Occipital lobe (tissue), 2 donors: Measurements from ENCODE around the gene USP6NL. TPM values are rescaled to one million over a fixed set of nuclear protein-coding genes. Genes with fewer than 3 reads are reported as not detected.
"Not testable (repeated sequence)": the region's sequence is repeated elsewhere in the genome, so short reads cannot be mapped to it uniquely, and the experiment has no call there.

ENCODE experiments used
- DNase-seq: peaks from one replicate; lab custom pipeline; 2025; lab: John Stamatoyannopoulos, UW
- total RNA-seq: library from RNA; depleted of rRNA; stranded (reverse); fragments of >200 nt; gene quantifications from one replicate; pipeline ENCODE4 v1.2.3, GENCODE V29; 2014

USP6NL gene
- total RNA-seq, 1 donor from 2014 or later, result 40.2 TPM

DNA sequence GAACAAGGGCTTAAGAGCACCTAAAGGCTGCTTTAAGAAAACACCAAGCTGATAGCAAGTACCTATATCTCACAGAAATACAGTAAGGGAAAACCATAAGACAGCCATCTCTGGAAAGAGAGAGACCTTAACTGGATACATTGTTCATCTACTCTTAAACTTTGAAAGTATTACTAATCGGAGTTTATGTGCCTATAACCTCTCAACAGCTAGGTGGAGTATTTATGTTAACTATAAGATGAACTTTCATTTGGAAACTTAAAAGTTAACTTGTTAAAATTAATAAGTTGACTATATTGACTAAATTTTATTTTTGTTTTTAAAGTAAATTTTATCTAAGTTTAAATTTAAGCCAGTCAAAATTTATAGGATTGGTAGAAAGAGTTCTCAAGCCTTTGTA, 90.6 kb downstream of the USP6NL start:
- DNase-seq, result no peak

- no peak for DNase-seq
Measured at GRCh38 chr10:11517150-11517549, 94.3 kb downstream of the USP6NL start.

- DNase-seq, result no peak
Measured at GRCh38 chr10:11516431-11516746, 95.1 kb downstream of the USP6NL start.

DNA sequence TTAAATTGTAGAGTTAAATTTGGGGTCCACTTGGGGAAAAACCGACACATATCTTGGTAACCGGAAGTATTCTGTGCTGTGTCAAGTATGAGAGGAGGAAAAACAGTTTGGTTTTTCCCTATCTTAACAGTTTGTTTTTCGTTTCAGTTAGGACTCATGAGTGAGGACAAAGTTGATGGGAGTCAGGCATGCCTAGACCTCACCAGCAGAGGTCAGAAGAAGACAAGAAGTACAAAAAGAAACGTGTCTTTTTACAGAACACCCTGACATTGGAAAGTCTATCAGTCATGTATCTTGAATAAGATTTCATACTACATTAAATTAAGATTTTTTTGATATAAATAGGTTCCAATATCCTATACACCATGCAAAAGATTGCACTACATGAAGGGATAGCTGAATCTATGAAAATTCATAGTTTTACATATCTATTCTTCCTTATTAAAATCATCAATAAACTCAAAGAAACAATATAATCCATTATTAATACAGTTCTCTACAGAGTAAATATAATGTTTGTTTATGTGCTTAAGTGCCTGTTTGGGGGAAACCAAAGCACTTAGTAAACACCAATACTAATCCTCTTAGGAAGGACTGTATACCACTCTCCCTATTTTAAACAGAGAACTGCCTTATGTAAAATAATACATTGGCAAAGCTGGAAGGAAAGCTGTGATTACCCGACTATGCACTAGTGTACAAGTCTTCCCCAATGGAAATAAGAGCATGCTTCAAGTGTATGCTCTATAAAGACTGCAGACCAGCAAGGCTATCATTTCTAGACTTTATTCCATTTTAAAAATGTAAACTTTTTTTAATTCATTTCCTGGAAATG, 95.6 kb downstream of the USP6NL start:
- no peak for DNase-seq

GRCh38 chr10:11513727-11514126, 97.7 kb downstream of the USP6NL start:
- no peak for DNase-seq

GRCh38 chr10:11512596-11512995, 98.9 kb downstream of the USP6NL start:
- no peak for DNase-seq

DNA sequence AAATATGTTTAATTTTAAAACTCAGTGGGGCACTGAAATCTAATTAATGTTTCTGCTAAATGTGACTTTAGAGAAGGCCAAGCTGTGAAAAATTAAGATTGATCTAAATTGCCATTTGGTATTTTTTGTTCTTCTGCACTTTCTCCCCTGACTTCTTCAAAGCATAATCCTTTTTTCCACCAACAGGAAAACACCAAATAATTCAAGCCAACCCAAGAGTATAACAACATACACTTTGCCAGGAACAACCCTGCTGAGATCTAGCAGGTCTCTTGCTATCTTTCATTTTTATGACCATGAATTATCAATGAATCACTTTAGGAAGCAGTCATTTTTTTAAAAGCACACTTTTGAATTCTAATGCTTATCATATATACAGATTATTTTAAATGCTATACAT, 100.1 kb downstream of the USP6NL start:
- no peak for DNase-seq

DNA sequence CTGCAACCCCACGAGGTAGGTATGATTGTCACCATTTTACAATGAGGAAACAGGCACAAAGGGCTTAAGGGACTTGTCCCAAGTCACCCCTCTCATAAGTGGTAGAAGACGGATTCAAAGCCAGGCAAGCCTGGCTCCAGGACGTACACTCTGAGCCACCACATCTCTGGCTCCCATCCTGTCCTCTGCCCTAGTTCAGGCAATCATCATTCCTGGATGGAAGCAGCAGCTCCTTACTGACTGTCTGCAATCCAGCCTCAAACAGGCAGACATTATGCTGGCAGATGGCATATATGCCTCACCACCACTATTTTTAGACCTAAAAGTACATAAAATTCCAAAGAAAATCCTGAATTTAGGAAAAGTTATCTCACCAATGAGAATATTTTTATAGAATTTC, 100.7 kb downstream of the USP6NL start:
- peak; percentile 12 for DNase-seq

DNA sequence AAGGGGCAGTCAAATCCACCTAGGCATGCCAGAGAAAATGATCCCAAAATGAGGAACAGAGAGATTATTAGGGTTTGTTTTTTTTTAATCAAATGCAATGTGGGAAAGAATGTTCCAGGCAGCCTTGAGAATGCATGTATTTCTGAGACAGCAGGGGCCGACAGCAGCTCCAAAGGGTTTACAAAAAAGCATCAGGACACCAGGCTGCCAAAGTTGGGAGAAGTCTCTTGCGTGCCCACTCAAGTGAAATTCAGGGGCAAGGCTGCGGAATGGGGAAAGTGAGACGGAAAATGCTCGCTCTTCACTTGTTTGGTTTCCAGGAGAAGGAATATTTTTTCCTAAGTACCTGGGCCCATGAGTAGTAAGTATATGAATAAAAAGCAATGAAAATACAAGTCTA, 101.2 kb downstream of the USP6NL start:
- DNase-seq, result no peak

DNA sequence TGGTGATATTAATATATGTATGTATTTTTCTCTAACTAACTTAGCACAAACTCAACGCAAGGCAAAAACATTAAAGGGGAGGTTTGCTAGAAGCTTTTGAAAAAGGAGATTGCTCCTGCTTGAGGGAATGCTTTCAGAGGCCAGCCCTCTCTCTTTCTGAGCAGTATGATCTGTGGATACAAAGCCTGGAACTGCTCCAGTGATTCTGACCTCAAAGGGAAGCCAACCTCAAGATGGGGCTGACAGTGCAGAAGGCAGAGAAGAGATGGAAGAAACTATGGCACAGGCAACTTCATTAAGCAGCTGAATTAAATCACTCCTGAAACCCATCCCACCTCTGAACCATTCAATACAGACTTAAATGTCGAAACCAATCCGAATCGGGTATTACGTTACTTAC, 102.4 kb downstream of the USP6NL start:
- no peak for DNase-seq

- no peak for DNase-seq
Measured at GRCh38 chr10:11506247-11506789, 105.1 kb downstream of the USP6NL start.

DNA sequence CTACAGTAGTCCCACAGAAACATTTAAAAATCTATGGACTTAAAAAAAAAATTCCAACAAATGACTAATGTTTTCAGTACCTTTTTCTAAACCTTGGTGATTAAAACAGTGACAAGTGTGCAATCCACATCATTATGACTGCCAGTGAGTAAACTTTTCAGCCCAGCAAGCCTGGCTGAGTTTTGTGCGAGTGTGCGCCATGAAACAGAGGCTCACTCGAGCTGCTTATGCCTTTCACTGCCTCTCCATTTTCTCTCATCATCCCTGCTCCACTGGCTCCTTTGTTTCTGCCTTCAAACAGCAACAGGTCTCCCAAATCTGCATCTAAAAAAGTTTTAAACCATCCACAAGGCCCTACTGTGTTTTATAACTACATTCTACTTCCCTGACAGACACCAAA, 105.8 kb downstream of the USP6NL start:
- no peak for DNase-seq

- no peak for DNase-seq
Measured at GRCh38 chr10:11504566-11505285, 106.7 kb downstream of the USP6NL start.

- no peak for DNase-seq
Measured at GRCh38 chr10:11501600-11501999, 109.8 kb downstream of the USP6NL start.

DNA sequence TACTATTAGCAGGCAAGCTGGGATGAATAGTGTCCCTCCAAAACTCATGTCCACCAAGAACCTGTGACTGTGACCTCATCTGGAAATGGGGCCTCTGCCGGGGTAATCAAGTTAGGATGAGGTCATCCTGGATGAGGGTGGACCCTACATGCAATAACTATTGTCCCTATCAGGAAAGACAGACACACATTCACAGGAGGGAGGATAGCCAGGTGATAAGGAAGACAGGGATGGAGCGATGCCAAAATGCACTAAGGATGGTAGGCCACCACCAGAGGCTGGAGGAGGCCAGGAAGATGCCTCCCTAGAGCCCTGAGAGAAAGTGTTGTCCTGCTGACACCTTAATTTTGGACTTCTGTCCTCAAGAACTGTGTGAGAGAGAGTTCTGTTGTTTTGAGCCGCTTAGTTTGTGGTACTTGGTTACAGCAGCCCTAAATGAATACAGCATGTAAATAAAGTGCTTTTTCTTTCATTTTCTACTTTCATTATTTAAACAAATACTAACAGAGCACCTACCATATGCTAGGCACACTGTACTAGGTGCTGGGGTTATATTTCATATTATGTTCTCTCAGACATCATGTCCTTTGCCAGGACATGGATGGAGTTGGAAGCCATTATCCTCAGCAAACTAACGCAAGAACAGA, 111.9 kb downstream of the USP6NL start:
- DNase-seq, result no peak

DNA sequence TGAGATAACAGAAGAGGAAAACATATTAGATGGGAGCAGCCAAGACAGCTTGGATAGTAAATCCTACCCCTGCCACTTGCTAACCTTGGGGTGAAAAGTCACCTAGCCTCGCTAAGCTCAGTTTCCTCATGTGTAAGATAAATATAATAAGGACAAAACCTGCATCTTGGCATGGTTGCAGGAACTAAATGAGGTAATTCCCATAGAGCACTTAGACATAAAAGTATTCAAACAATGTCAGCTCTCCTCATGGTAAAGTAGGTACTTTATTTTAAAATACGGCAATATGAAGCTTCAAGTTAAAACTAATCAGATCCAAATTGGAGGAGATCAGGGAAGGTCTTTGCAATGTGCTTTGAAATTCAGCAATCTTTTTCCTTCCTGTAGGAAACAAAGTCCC, 113.1 kb downstream of the USP6NL start:
- DNase-seq, result no peak

GRCh38 chr10:11494923-11495322, 116.5 kb downstream of the USP6NL start:
- not testable (repeated sequence) for DNase-seq

- no peak for DNase-seq
Measured at GRCh38 chr10:11493646-11494045, 117.8 kb downstream of the USP6NL start.

- DNase-seq, result no peak
Measured at GRCh38 chr10:11491087-11491486, 120.4 kb downstream of the USP6NL start.

DNA sequence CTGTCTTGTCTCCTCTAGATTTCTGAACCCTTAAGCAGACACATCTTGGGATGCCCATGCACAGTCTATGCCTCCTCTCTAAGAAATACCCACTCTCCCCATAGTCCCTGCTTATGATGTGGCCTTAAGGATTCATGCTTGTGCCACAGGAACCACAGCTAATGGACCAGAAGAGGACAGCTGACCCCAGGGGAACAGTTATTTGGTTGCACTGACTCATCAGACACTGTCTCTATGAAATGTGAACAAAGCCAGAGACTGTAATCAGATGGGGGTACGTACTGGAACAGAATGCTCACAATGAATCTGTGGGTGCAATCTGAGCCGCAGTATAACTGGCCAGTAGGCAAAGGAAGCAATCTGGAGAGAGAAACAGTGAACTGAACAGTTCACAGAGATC, 121.9 kb downstream of the USP6NL start:
- DNase-seq, result no peak

- DNase-seq, result no peak
Measured at GRCh38 chr10:11488126-11488525, 123.3 kb downstream of the USP6NL start.
